Astrocyte (in vitro differentiated cells and primary cell): ENCODE results near the gene RRP1.

Source experiments
- EZH2 ChIP-seq: IDR thresholded peaks from 2 replicates; pipeline ENCODE4 v1.6.1; 2012; ENCODE audit warnings: mild to moderate bottlenecking, low read length, inconsistent platforms; ENCODE audit not compliant: insufficient read depth
- TF ChIP-seq, protein P1 (sequence below): IDR thresholded peaks from 2 replicates; pipeline ENCODE4 v1.5.1; 2011; ENCODE audit warnings: low read depth, mild to moderate bottlenecking, inconsistent platforms, low read length, moderate library complexity; ENCODE audit not compliant: insufficient read depth

DNA sequence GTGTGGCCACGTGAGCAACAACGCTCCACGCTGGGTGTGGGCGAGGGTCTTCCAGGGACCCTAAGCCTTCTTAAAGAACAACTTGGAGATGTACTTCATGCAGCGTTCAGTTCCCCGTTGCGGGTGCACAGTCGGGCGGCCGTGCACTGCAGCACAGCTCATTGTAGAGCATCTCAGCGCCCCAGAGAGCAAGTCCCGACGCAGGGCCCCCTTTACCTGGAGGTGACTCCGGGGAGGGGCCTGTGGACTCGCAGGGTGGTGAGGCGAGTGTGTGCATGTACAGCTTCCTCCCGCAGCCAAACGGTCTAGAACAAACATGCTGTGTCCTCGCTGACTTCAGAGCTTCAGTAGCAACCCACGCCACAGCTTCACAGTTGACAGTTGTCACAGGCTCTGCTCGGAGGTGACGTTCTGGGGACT lies 19.5 kb downstream of the RRP1 start:
- TF ChIP-seq, protein P1, sequence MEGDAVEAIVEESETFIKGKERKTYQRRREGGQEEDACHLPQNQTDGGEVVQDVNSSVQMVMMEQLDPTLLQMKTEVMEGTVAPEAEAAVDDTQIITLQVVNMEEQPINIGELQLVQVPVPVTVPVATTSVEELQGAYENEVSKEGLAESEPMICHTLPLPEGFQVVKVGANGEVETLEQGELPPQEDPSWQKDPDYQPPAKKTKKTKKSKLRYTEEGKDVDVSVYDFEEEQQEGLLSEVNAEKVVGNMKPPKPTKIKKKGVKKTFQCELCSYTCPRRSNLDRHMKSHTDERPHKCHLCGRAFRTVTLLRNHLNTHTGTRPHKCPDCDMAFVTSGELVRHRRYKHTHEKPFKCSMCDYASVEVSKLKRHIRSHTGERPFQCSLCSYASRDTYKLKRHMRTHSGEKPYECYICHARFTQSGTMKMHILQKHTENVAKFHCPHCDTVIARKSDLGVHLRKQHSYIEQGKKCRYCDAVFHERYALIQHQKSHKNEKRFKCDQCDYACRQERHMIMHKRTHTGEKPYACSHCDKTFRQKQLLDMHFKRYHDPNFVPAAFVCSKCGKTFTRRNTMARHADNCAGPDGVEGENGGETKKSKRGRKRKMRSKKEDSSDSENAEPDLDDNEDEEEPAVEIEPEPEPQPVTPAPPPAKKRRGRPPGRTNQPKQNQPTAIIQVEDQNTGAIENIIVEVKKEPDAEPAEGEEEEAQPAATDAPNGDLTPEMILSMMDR: no peak
- no peak for TF ChIP-seq EZH2
